ENCODE measurements around the gene FOXO4.

DNA sequence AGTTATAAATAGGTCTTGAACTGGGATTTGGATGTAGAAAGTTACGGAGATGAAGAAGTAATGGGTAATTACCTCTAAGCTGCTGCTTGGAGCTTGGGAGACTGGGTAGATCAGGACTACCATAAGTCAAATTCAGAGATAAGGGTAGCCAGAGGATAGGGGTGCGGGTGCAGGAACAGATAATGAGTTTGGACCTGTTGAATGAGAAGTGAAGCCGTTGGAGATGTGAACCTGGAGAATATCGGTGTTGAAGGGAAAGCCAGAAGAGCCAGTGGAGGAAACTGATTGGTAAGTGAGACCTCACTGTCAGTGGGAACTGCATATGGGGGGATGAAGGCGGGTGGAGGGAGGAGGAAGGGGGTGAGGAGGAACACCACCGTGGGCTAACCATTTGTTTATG, 618 bp upstream of the FOXO4 start:
- TF ChIP-seq POLR2AphosphoS5 (IDR thresholded peaks at IDR 0.05; ENCODE audit: low read depth, low read length), result no peak
- no peak for TF ChIP-seq POLR2A (IDR thresholded peaks at IDR 0.05; ENCODE audit: low read depth, low read length)
